GM12874 (cell line): ENCODE results near the gene GMPPA.

Source experiments
- CTCF ChIP-seq: IDR thresholded peaks from 2 replicates; pipeline ENCODE4 v1.5.1; 2011; ENCODE audit warnings: low read depth, mild to moderate bottlenecking, control low read depth, low read length, moderate library complexity; ENCODE audit not compliant: insufficient read depth

The GMPPA gene

DNA sequence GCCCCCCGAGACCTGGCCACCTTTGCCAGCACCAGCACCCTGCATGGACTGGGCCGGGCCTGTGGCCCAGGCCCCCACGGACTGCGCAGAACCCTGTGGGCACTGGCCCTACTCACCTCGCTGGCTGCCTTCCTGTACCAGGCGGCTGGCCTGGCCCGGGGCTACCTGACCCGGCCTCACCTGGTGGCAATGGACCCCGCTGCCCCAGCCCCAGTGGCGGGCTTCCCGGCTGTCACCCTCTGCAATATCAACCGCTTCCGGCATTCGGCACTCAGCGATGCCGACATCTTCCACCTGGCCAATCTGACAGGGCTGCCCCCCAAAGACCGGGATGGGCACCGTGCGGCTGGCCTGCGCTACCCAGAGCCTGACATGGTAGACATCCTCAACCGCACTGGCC, 16.1 kb downstream of the GMPPA start:
- TF ChIP-seq CTCF: no peak

DNA sequence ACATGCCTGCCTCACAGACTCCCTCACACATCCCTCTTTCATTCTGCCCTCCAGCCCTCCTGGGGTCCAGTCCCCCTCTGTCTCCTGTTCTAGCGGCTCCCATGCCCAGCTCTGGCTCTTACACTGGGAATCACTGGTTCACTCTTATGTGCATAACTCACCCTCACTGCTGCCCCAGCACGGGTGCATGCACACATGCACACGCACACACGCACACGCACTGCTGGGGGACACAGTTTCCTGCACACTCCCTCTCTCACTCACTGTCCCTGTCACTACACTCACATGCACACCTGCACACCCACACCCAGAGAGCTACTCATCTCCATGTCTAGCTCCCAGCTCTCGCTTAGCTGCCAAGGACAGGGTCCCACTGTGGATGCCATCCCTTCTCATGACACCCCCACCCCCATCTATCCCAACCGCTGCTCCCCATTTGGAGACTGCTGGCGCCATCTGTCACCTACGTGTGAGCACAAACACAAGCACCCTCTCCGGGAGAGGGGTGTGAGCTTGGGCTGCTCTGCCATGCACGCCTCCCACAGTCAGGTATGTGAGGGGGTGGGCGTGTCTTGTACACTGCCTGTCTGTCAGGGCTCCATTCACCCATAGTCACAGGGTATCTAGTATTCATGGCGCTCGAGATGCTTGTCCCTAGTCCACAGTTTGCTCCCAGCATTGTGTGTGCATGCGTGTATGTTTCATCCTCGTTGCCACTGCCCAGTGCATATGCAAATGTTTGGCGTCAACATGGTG, 17.4 kb downstream of the GMPPA start:
- TF ChIP-seq CTCF: no peak

- TF ChIP-seq CTCF: no peak
These were observed 18.2 kb downstream of the GMPPA start for GRCh38 chr2:219516888-219517287.

- no peak for TF ChIP-seq CTCF
These were observed 19.5 kb downstream of the GMPPA start for GRCh38 chr2:219517954-219518778.

GRCh38 chr2:219519526-219519916, 20.8 kb downstream of the GMPPA start:
- TF ChIP-seq CTCF: no peak

- no peak for TF ChIP-seq CTCF
These were observed 21.4 kb downstream of the GMPPA start for GRCh38 chr2:219520079-219520478.

DNA sequence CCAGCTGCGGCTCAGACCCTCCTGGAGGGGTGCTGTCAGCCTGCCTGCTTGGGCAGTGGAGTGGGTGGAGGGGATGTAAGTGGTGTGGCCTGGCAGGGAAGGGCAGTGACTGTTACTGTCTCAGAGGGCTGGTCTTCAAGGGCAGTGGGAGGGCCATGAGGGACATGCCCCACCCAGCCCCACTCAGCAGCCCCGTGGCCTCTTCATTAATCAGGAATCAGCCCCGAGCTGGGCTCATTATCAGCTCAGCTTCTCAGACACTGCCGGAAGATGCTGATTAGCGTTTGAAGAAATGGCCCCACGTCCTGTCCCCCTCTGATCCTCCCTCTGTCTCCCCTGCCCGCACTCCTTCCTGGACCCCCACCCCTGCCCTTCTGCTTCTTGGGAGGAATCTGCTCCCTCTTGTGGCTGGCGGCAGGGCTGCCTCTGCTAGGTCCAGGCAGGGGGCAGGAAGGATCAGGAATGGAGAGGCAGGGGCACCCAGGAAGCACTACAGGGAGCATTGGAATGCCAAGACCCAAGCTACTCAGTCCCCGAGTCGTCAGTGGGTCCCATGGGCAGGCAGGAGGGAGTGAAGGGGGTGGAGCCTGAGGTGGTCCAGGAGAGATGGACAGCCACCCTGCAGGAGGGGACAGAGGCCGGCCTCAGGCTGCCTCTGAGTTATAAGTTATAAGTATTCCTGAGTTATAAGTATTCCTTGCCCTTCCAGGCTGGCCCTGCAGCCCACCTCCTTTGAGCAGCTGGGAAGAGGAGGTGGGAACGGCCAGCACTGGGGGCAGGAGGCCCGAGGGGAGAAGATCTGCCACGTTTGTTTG, 22.6 kb downstream of the GMPPA start:
- peak; percentile 22; the same call in 1 of the 2 replicates for TF ChIP-seq CTCF
